ENCODE data around the gene SH3GL2. TPM values are rescaled to one million over a fixed set of nuclear protein-coding genes. Genes with fewer than 3 reads are reported as not detected.

Gene SH3GL2
- total and polyA plus RNA-seq, 11 donors, result 1.3 to 20.9 (median 5.0) TPM

DNA sequence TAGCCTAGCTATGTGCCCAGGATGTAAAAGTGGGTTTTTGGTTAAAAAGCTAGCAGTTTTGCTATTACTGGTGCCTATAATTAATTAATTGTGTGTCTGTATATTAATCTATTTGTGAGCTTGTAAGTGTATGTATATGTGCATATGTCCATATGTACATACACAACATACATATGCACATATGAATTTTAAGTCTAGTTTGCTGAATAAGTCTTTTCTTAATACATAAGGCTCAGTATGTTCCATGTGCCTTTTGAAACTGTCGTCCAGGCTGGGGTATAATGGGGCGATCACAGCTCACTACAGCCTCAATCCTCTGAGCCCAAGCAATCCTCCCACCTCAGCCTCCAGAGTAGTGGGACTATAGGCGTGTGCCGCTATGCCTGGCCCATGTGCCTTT lies 10.1 kb downstream of the SH3GL2 start:
- intact Hi-C loops (cut with DNase I), result no loop called here
- no peaks in the 10 kb centered on the region for H3K9me3 ChIP-seq
- TF ChIP-seq POLR2A (IDR thresholded peaks at IDR 0.05), result no peak
- TF ChIP-seq, protein P1, sequence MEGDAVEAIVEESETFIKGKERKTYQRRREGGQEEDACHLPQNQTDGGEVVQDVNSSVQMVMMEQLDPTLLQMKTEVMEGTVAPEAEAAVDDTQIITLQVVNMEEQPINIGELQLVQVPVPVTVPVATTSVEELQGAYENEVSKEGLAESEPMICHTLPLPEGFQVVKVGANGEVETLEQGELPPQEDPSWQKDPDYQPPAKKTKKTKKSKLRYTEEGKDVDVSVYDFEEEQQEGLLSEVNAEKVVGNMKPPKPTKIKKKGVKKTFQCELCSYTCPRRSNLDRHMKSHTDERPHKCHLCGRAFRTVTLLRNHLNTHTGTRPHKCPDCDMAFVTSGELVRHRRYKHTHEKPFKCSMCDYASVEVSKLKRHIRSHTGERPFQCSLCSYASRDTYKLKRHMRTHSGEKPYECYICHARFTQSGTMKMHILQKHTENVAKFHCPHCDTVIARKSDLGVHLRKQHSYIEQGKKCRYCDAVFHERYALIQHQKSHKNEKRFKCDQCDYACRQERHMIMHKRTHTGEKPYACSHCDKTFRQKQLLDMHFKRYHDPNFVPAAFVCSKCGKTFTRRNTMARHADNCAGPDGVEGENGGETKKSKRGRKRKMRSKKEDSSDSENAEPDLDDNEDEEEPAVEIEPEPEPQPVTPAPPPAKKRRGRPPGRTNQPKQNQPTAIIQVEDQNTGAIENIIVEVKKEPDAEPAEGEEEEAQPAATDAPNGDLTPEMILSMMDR (IDR thresholded peaks at IDR 0.05), result no peak
- H3K4me1 ChIP-seq, result peaks cover 0 to 4% (median 0%) of the 10 kb centered on the region in 12 donors
- ATAC-seq (no peak), DNase-seq (no peak)
- no peak overlapping the region for H3K4me3 ChIP-seq
- H3K27ac ChIP-seq, result no peak overlapping the region
- H3K27me3 ChIP-seq, result no peaks in the 10 kb centered on the region
- WGBS, 4 donors, result 90 to 94% (median 93%) methylated on average over 4 of the region's 4 CpGs
- no peaks in the 10 kb centered on the region for H3K36me3 ChIP-seq

DNA sequence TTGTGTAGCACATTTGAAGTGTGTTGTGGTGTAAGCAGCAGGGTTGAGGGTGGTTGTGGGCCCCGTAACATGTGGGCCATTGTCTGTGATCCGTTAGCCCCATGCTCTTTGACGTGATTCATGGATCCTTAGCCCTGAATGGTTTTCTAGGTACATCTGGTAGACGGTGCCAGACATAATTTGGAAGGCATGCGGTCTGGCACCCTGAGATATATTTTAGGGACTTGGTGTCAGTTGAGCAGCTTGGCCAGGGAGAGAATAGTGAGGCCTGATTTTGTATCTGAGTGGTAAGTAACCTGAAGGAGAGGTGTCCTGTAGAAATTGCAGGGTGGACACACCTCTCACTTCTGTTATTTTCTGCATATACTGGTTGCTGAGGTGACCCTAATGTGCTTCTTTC lies 10.9 kb downstream of the SH3GL2 start:
- intact Hi-C loops (cut with DNase I), result no loop called here
- WGBS, 4 donors, result 56 to 68% (median 64%) methylated on average over 5 of the region's 5 CpGs
- DNase-seq, result no peak
- H3K27me3 ChIP-seq, result no peaks in the 10 kb centered on the region
- H3K27ac ChIP-seq, result no peak overlapping the region
- peaks cover 0 to 4% (median 0%) of the 10 kb centered on the region in 12 donors for H3K4me1 ChIP-seq
- TF ChIP-seq, protein P1 (IDR thresholded peaks at IDR 0.05), result no peak
- no peak for TF ChIP-seq POLR2A (IDR thresholded peaks at IDR 0.05)
- no peaks in the 10 kb centered on the region for H3K9me3 ChIP-seq
- peak in 3 of 4 donors; percentile 24 to 70 (median 58) for ATAC-seq
- no peaks in the 10 kb centered on the region for H3K36me3 ChIP-seq
- H3K4me3 ChIP-seq, result no peak overlapping the region

DNA sequence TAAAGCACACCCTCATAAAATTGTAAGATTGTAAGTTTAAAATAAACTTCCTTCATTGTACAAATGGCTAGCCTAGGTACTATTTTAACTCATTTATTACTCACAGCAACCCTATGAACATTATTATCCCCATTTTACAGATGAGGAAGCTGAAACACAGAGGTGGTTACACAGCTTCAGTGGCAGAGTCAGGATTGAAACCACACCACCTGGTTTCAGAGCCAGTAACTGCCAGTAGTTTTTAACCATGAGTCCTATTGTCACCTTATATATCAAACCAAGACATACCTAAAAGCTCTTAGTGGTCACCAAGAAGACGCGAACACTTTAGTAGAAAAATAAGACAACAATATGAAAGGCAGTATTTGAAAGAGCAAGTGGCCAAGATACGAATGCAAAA lies 16.1 kb downstream of the SH3GL2 start:
- Histone ChIP-seq H3K27me3 (no peaks in the 10 kb centered on the region), H3K36me3 (no peaks in the 10 kb centered on the region), H3K4me3 (no peak overlapping the region), H3K27ac (no peak overlapping the region), H3K4me1 (peaks cover 0 to 2% (median 0%) of the 10 kb centered on the region in 12 donors), H3K9me3 (no peaks in the 10 kb centered on the region)
- WGBS, 4 donors, result 86 to 89% (median 88%) methylated on average over 3 of the region's 3 CpGs
- ATAC-seq (no peak), DNase-seq (no peak)
- TF ChIP-seq, protein P1 (IDR thresholded peaks at IDR 0.05), result no peak
- TF ChIP-seq POLR2A (IDR thresholded peaks at IDR 0.05), result no peak
- intact Hi-C loops (cut with DNase I), result no loop called here

DNA sequence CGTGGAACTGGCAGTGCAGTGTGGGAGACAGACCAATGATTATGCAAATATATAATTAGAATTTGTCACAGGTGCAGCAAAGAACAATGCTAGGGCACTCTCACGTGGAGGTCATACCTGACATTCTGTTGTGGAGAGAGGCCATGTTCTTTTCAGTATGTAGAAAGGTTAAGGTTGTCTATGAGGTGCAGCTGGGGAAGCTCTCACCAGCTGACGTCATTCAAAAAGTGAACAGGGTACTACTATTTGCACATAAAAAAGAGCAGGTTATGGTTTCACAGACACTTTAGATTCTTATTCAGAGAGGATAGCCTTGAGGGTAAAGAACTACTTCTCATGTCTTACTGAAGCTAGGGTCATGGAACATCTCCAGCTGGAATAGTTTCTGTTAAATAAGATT lies 19.1 kb downstream of the SH3GL2 start:
- no peaks in the 10 kb centered on the region for H3K9me3 ChIP-seq
- H3K27ac ChIP-seq, result no peak overlapping the region
- DNase-seq (no peak), ATAC-seq (no peak)
- peaks cover 0 to 7% (median 0%) of the 10 kb centered on the region in 12 donors for H3K4me1 ChIP-seq
- H3K27me3 ChIP-seq, result no peaks in the 10 kb centered on the region
- H3K36me3 ChIP-seq, result no peaks in the 10 kb centered on the region
- 73 to 89% (median 82%) methylated on average over 3 of the region's 3 CpGs for WGBS, 4 donors
- intact Hi-C loops (cut with DNase I), result no loop called here
- no peak overlapping the region for H3K4me3 ChIP-seq
- TF ChIP-seq, protein P1 (IDR thresholded peaks at IDR 0.05), result no peak
- no peak for TF ChIP-seq POLR2A (IDR thresholded peaks at IDR 0.05)

All from heart left ventricle (tissue), 16 donors.